Measurements from ENCODE around the gene YBX1. TPM values are rescaled to one million over a fixed set of nuclear protein-coding genes. Genes with fewer than 3 reads are reported as not detected.

The YBX1 gene
- total and polyA plus RNA-seq, 7 donors, result 878 to 1,545 (median 1,131) TPM

DNA sequence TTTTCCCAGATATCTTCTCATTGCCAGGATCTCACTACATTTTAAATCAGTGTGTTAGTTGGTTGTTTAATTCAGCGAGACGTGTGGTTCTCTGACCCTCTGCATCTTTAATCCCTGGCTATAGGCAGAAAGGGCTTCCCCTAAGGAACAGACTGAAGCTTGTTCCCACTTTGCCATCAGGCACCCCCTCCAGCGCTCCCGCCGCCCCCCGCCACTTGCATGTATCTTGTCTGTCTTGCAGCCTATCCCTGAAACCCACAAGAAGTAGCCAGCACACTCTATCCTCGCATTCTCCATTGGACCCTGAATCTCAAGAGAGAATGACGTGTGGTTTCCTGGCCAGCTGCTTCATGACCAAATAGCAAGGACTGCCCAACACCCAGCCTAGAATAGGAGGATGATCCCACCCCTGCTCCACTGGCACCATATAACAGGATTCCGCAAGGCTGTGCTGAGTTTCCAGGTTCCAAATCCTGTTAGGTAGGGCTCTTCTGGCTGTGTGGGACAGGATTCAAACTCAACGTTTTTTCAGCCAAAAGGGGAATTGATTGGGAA, 50.0 kb downstream of the YBX1 start:
- intact Hi-C loops (cut with DNase I), result no loop called here
- Histone ChIP-seq H3K4me3 (no peak overlapping the region), H3K27me3 (ENCODE audit: insufficient read depth in 3 of 3, low read length in 2 of 3) (peaks cover 0 to 3% (median 0%) of the 10 kb centered on the region in 3 donors), H3K4me1 (no peaks in the 10 kb centered on the region), H3K36me3 (ENCODE audit: insufficient read depth in 1 of 2, low read depth in 1 of 2) (no peaks in the 10 kb centered on the region), H3K9me3 (no peaks in the 10 kb centered on the region), H3K27ac (no peak overlapping the region)
- no peak for DNase-seq
- ATAC-seq, result no peak
- TF ChIP-seq, protein P1, sequence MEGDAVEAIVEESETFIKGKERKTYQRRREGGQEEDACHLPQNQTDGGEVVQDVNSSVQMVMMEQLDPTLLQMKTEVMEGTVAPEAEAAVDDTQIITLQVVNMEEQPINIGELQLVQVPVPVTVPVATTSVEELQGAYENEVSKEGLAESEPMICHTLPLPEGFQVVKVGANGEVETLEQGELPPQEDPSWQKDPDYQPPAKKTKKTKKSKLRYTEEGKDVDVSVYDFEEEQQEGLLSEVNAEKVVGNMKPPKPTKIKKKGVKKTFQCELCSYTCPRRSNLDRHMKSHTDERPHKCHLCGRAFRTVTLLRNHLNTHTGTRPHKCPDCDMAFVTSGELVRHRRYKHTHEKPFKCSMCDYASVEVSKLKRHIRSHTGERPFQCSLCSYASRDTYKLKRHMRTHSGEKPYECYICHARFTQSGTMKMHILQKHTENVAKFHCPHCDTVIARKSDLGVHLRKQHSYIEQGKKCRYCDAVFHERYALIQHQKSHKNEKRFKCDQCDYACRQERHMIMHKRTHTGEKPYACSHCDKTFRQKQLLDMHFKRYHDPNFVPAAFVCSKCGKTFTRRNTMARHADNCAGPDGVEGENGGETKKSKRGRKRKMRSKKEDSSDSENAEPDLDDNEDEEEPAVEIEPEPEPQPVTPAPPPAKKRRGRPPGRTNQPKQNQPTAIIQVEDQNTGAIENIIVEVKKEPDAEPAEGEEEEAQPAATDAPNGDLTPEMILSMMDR (IDR thresholded peaks at IDR 0.05), result no peak
- WGBS, 3 donors, result 70 to 73% (median 73%) methylated on average over 10 of the region's 10 CpGs

DNA sequence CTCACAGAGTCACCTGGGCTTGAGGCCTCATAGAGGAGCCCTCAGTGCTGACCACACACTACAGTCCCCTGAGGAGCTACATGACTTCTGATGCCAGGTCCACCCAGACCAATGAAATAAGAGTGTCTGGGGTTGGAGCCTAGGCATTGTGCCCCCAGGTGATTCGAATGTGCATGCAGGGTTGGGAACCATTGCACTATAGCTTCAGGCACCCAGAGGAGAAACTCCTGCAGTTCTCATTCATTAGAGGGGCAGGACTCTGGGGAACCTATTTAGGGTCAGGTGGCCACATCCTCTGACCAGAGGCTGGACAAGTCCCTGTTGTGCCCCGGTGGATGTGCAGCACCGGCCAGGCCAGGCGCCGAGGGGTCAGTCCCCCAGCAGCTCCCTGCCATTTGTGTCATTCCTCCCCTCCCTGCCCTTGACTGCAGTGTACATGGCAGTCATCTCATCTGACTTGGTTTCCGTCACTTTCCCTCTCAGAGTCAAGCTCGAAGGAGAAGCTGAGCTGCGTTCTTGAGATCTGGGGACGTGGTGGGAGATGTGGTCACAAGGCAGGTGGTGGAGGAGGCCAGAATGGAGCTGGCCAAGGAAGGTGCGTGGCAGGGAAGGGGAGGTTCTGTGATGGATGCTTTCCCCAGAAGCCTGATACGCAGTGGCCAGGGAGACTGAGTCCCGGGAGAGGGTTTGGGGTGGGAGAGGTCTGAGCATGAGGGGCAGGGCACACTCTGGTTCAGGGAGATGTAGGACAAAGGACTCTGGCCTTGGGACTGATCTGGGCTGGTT, 51.4 kb downstream of the YBX1 start:
- intact Hi-C loops (cut with DNase I), result no loop called here
- H3K4me1 ChIP-seq, result no peaks in the 10 kb centered on the region
- no peak for DNase-seq
- no peak overlapping the region for H3K27ac ChIP-seq
- TF ChIP-seq, protein P1 (IDR thresholded peaks at IDR 0.05), result no peak
- no peaks in the 10 kb centered on the region for H3K9me3 ChIP-seq
- WGBS, 3 donors, result 88 to 93% (median 89%) methylated on average over 12 of the region's 12 CpGs
- H3K36me3 ChIP-seq (ENCODE audit: insufficient read depth in 1 of 2, low read depth in 1 of 2), result no peaks in the 10 kb centered on the region
- H3K27me3 ChIP-seq (ENCODE audit: insufficient read depth in 3 of 3, low read length in 2 of 3), result peaks cover 0 to 3% (median 0%) of the 10 kb centered on the region in 3 donors
- H3K4me3 ChIP-seq, result no peak overlapping the region
- ATAC-seq, result no peak

DNA sequence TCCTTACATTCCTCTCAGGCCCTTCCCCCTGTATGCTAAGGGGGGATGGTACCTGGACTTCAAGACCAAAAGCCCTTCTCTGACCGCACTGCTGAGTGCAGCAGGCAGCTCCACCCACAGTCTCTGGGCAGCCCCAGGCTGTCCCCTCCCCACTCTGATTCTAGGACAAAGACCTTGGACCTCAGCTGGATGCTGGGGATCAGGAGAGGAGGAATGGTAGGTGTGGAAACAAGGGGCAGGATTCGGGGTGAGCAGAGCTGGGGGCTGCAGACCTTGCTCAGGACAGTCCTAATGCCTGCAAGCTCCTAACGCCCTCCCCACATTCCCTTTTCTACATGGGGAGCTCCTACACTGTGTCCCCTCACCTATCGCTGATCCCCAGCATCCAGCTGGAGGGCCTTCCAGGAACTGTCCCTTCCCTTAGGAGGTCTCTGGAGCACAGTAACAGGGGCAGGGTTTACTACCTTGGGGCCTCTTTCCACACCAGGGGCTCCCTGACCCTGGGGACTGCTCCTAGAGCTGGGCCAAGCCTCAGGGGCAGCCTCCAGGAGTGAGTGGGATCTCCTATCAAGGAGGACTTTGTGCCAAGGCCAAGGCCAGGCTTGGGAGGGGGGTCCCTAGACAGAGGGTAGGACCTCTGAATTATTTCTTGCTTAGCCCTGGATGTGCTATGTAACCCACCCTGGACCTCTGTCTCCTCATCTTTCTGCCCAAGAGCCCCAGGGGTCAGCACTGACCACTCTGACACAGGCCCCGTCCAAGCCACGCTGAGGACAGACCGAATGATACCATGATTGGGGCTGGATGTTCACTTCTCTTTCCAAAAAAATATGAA, 52.2 kb downstream of the YBX1 start:
- Histone ChIP-seq H3K36me3 (ENCODE audit: insufficient read depth in 1 of 2, low read depth in 1 of 2) (no peaks in the 10 kb centered on the region), H3K27me3 (ENCODE audit: insufficient read depth in 3 of 3, low read length in 2 of 3) (peaks cover 0 to 3% (median 0%) of the 10 kb centered on the region in 3 donors), H3K4me1 (no peaks in the 10 kb centered on the region), H3K9me3 (no peaks in the 10 kb centered on the region), H3K27ac (no peak overlapping the region), H3K4me3 (no peak overlapping the region)
- intact Hi-C loops (cut with DNase I), result no loop called here
- 86 to 96% (median 93%) methylated on average over 7 of the region's 7 CpGs for WGBS, 3 donors
- ATAC-seq, result no peak
- no peak for DNase-seq
- TF ChIP-seq, protein P1 (IDR thresholded peaks at IDR 0.05), result no peak

DNA sequence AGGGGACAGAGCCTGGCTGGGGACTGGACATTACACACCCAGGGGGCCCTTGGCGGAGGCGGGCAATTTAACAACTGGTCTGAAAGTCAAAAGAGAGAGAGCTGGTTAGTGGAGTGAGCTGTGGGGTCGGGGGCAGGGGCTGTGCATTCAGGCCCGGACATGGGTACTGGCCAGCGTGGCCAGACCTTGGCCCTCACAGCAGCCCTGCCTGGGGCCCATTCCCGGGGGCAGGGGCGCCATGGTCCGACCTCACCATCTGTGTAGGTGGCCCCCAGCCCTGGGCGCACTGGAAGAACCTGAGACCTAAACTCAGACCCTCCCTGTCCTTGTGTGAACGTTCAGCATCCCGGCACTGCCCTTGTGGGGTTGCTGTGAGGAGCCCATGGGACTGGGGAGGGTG, 52.8 kb downstream of the YBX1 start:
- H3K4me1 ChIP-seq, result no peaks in the 10 kb centered on the region
- H3K27me3 ChIP-seq (ENCODE audit: insufficient read depth in 3 of 3, low read length in 2 of 3), result peaks cover 0 to 3% (median 0%) of the 10 kb centered on the region in 3 donors
- H3K36me3 ChIP-seq (ENCODE audit: insufficient read depth in 1 of 2, low read depth in 1 of 2), result no peaks in the 10 kb centered on the region
- 81 to 85% (median 84%) methylated on average over 11 of the region's 11 CpGs for WGBS, 3 donors
- ATAC-seq, result no peak
- DNase-seq, result no peak
- intact Hi-C loops (cut with DNase I), result no loop called here
- TF ChIP-seq, protein P1 (IDR thresholded peaks at IDR 0.05), result no peak
- H3K9me3 ChIP-seq, result no peaks in the 10 kb centered on the region
- H3K4me3 ChIP-seq, result no peak overlapping the region
- H3K27ac ChIP-seq, result no peak overlapping the region

All from psoas muscle (tissue), 8 donors.